Bone marrow (tissue), 2 donors: ENCODE data around the gene ANKRD13B.
A peak's percentile ranks its signal among the peaks of the same experiment; 100 is the strongest.

Experiments
- DNase-seq, 2 donors: peaks; one replicate each; lab custom pipeline; 2025; lab: John Stamatoyannopoulos, UW

ANKRD13B gene

DNA sequence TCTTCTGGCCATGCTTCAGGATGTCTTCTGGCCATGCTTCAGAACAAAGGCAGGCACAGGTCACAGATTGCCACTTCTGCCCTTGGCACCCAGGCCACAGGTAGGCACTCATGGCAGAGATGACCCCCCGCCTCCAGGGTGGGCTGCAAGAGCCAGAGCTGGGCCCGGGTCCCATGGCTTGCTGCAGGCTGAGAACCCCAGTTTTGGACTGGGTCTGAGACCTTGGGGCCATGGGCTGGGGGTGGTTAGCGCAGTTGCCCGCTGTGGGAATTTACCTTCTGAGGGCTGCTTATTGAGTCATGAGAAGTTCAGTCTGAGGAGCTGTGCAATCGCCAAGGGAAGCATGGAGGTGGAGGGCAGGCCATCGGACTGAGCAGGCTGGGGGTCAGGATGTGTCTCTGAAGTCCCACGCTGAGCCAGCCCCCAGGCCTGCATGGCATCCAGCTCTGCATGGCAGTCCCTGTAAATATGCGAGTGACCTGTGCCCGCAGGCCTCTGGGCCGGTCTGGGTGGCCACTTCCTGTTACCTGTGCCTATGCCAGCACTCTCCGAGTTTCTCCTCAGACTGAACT, 1.7 kb downstream of the ANKRD13B start:
- DNase-seq = no peak

DNA sequence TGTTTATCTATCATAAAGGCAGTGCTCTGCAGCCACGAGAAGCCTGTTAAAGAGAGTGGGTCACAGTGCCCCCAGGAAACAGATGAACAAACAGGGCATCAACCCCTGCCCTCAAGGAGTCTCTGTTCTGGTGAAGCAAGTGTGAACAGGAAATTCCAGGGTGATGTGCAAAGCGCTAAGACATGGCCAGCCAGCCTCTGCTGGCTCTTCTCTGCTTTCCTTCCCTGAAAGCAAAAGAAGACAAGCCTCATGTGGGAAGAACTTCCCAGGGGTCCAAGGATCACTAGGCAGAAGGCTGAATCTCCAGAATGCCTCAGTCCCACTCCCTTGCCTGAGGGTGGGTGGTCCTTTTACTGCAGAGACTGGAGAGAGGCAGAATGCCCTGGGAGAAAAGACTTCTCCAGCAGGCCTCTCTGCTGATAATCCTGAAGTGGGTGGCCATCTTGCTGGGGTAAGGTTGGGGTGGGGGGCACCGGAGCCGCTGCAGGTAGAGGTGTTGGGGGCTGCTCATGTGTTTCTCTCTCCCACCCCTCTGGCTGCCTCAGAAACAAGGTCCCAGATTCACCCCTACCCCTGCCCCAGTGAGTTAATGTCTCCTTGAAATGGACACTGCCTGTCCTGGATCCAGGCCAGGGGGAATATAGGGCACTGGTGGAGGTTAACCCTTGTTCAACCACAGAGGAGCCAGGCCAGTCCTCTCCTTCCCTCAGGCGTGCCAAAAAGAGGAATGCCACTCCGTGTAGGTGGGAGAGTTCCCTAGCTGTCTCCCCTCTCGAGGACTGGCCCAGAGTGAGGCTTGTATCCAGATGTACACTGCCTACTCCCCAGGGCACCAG, 2.4 kb downstream of the ANKRD13B start:
- no peak for DNase-seq

DNA sequence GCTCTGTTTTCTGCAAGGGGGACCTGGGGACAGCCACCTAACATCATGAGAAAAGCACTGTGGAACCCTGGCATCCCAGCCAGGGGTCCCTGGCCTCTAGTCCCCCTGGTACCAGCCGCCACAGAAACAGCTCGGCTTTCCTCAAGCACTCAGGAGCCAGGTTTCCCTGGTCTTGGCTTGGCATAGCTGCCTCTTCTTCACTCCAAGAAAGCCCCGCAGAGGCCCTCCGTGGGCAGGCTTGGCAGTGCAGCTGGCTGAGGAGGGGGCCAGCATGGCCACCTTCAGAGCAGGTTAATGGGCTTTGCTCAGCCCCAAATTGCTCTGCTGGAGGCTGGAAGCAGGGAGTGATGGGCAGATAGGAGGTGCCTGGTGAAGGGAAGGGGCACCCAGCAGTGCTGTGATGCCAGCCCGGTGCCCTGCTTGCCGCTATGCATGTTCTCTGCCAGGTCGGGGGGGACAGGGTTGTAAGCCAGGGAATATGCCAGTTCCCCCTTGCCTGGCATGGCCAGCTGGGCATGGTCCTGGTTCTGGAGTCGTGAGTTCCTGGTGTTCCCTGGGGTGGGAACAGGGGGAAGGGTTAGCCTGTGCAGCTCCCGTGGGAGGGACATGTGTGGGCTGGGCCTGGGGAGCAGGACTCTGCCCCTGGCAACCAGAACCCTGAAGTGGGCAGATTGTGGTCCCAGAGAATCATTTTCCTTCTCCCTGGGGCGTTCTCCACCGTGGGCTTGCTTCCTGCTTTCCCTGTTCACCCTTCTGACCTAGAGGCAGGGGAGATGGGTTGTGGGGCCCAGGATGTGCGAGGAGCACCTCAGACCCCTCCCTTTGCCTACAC, 3.2 kb downstream of the ANKRD13B start:
- no peak for DNase-seq

DNA sequence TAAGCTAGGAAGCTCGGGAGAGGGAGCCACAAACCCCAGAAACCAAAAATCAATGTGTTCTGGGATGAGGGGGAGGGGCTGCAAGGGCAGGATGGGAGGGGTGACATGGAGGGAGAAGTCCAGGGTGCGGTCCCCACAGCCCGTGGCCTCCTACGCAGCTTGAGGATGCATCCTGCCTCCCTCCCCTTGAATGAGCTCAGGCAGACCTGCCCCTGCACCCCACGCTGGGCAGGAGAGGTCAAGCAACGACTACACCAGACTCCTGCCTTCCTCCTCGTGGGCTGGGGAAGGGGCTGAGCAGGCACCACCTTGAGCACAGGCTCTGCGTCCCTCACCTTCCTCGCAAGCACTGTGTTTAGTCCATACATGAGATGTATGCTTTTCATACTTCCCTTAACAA, 3.9 kb downstream of the ANKRD13B start:
- no peak for DNase-seq

DNA sequence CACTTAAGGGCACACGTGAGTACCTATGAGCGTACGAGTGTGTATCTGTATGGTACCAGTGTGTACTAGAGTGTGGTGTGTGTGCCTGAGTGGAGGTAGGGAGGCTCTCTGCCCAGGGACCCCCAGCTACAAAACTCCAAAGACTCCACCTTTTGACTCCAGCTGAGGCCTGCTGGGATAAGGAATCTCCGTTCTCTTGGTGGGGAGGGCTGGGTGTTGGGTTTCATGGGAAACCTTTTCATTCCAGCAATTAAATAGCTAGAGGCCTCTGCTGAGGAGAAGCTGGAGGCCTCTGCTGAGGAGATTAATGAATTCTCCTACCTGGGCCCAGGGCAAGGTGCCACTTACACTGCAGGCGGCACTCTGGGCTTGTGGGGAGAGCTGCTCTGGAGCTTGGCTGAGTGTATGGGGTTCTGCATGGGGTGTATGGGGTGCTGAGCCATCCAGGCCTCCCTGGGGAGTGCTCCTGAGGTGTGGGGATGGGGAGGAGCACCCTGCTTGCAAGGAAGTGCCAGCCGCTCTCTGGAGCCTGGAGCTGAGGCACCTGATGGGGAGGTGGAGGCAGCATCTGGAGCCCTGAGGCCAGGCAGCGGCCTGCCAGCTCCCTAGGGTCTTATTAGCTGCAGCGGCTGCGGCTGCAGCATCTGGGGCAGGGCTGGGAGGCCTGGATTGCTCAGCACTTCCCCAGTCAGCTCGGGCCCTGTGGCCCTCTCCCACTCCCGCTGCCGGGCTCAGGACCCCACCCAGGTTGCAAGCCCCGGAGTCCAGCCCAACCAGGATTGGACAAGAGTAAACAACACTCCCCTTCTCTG, 4.6 kb downstream of the ANKRD13B start:
- no peak for DNase-seq

DNA sequence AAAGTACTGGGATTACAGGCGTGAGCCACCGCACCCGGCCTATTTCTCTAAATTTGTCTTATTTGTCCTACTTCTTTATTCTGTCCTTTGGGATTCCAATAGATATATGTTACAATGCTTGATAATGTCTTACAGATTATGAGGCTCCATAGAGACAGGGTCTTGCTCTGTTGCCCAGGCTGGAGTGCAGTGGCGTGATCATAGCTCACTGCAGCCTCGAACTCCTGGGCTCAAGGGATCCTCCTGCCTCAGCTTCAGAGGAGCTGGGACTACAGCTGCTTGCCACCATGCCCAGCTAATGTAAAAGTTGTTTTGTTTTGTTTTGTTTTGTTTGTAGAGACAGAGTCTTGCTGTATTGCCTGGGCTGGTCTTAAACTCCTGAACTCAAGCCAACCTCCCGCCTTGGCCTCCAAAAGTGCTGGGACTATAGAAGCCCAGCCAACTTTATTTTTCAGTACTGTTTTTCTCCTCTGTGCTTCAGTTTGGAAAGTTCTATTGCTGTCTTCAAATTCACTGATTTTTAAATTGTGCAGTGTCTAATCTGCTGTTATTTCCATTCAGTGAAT, 10.3 kb downstream of the ANKRD13B start:
- DNase-seq = no peak

DNA sequence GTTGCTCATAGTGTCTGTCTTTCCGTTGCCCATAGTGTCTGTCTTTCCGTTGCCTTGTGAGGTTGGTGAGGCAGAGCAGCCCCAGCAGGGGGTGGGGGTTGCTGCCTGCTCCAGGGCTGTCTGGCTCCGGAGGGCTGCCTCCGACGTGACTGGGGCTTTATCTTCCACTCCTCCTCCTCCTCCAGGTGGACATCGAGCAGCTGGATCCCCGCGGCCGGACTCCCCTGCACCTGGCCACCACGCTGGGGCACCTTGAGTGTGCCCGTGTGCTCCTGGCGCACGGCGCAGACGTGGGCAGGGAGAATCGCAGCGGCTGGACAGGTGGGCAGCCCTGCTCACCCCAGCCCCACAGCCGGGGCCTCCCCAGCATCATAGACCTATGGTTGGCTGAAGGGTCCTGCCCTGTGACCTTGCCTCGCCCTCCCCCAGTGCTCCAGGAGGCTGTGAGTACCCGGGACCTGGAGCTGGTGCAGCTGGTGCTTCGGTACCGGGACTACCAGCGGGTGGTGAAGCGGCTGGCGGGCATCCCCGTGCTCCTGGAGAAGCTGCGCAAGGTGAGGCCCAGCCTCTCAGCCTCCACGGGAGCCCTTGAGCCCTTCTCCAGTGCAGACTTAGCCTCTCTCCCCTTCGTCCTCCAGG, 14.7 kb downstream of the ANKRD13B start:
- no peak for DNase-seq

DNA sequence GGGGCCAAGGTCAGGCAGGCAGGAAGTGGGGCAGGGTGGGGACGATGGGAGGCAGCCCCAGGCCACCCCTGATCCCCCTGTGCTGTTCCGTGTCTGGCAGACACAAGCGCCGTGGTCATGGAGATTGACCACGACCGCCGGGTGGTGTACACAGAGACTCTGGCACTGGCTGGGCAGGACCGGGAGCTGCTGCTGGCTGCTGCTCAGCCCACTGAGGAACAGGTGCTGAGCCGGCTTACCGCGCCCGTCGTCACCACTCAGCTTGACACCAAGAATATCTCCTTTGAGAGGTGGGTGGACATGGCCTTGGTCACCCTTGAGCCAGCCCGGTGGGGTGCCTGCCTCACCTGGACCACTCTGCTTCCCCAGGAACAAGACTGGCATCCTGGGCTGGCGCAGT, 16.1 kb downstream of the ANKRD13B start:
- DNase-seq = no peak

DNA sequence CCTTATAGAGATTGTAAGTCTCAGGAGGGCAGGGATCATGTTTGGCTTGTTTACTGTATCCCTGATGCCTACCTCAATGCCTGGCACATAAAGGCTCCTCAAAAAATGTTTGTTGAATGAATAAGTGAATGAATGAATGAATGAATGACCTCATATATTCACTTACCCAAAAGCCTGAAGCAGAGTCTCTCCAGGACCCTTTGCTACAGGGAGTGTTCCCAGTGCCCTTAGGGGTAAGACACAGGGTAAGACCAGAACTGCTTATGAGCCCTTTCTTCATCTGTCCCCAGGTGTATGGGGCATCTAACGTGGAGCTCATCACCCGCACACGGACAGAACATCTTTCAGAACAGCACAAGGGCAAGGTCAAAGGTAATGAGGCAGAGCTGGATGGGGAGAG, 17.5 kb downstream of the ANKRD13B start:
- DNase-seq = no peak

DNA sequence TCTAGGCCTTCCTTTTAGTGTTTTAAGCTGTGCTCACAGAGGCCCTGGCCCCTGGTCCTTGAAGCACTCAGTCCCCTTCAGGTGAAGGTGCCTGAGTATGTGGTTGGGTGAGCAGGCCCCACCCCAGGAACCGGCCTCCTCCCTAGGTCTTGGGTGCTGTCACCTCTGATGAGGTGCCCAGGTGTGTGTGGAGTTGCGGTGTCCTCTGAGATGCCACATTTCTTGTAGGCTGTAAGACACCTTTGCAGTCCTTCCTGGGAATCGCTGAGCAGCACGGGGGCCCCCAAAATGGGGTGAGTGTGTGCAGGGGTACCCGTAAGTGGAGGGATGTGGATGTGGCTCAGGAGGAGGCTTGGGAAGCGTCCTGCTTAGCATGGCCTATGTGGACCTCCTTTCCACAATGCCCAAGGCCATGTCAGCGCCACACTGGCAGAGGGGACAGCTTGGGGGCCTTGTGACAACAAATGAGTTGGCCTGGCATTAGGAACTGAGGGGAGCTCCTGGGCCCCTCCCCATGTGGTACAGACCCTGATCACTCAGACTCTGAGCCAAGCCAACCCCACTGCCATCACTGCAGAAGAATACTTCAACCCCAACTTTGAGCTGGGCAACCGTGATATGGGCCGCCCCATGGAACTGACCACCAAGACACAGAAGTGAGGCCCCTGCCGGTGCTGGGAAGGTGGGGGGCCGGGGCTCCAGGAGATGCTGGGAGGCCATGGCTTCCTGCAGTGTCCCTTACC, 18.6 kb downstream of the ANKRD13B start:
- DNase-seq = no peak

DNA sequence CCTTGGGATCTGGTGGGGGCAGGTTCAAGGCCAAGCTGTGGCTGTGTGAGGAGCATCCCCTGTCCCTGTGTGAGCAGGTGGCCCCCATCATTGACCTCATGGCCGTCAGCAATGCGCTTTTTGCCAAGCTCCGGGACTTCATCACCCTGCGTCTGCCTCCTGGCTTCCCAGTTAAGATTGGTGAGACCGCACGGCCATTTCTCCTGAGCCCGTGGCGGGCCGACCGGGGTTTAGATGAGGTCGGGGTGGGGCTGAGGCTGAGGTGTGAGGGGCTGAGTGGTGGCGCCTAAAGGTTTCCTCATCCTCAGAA, 19.1 kb downstream of the ANKRD13B start:
- no peak for DNase-seq

DNA sequence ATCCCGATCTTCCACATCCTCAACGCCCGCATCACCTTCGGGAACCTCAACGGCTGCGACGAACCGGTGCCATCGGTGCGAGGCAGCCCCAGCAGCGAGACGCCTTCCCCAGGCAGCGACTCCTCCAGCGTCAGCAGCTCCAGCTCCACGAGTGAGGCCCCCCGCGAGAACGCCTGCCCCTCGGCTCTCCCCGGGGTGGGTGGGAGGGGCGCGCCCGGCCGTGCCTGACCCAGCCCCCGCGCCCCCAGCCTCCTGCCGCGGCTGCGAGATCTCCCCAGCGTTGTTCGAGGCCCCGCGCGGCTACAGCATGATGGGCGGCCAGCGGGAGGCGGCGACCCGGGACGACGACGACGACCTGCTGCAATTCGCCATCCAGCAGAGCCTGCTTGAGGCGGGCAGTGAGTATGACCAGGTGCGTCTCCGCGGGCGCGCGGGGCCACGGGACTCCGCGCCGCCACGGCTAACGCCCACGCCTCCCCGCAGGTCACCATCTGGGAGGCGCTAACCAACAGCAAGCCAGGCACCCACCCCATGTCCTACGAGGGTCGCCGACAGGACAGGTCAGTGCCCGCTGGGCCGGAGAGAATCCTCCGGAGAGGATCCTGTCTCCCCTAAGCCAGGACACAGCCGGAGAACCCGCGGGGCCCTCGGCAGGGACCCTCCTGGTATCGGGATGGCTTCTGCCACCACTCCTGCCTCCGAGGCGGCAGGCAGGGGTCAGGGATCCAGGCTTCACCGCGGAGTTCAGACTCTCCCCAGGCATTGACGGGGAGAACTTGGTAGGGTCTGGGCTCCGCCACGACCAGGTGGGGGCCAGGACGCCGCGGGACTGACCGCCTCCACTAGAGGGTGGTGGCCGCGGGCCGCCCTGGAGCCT, 19.7 kb downstream of the ANKRD13B start:
- no peak for DNase-seq

DNA sequence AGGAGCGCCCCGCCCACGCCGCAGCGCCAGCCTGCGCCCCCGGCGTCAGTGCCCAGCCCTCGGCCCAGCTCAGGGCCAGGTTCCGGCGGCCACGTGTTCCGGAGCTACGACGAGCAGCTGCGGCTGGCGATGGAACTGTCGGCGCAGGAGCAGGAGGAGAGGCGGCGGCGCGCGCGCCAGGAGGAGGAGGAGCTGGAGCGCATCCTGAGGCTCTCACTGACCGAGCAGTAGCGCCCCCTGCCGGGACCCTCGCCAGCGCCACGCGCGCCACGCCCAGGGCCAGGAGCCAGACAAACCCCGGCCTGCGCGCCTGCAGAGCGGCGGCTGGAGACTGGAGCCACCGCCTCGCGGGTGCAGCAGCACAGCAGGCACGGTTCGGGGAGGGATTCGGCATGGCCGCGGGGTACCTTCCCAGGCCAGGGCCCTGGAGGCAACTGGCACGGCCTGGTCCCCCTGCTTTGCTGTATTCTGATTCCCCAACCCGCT, 20.5 kb downstream of the ANKRD13B start:
- peak; percentile 86 to 89 for DNase-seq

DNA sequence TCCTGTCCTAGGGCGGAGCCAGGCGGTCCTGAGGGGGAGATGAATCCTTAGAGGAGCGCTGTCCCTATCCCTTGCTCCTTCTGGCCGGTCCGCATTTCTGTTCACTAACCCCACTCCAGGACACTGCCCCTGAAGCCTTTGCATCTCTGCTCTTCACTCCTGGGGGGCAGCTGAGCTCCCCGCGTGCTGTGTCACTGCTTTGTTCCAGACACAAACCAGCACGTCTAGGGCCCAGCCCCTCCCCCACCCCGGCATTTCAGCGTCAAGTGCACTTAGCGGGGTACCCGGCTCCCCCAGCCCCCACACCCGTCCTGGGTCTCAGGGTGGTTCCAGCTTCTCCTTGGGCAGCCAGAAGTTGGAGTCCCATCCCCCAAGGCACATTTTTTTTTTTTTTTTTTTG, 20.9 kb downstream of the ANKRD13B start:
- DNase-seq = no peak

DNA sequence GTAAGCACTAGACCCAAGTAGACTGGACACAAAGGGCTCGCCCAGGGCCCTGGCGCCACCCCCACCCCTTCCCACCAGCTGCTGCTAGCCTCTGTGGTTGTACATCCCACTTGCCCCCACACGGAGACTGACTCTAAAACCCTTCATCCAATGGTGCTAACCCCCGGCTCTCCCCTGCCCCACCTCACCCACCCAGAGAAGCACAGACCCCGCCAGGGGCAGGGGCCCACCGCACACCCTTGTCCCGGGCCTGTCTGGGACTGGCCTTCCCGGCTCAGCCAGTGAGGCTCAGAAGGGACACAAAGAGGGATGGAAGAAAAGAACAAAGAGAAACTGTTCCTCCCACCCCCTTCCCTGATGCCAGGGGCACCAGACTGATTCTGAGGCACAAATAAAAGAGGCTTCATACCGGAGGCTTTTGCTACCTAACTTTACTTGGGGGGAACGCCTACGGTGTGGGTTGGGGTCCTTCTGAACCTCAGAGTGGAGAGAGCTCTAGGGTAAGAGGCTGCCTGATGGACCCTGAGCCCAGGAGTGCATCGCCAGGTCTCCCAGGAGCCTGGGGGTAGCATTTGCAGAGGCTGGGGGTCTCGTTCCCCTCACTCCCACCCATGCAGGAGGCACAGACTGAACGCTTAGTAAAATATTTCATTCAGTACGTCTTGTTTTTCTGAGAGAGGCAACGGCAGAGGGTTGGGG, 21.6 kb downstream of the ANKRD13B start:
- no peak for DNase-seq

DNA sequence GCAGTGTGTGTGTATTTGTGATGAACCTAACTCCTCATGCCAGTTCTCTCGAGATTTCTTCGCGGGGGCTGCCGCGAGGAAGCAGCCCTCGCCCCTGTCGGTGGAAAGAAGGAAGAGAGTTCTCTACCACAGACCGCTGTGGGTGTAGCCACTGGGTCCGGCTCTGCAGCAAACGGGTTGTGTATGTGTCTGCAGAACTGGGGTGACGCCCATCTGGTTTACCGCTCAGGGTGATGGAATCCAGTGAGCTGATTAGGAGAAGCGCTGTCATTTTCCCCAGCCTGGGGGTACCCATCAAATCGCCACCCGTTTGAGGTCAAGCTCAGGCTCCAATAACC, 22.1 kb downstream of the ANKRD13B start:
- DNase-seq = peak in 1 of 2 donors; percentile 28

DNA sequence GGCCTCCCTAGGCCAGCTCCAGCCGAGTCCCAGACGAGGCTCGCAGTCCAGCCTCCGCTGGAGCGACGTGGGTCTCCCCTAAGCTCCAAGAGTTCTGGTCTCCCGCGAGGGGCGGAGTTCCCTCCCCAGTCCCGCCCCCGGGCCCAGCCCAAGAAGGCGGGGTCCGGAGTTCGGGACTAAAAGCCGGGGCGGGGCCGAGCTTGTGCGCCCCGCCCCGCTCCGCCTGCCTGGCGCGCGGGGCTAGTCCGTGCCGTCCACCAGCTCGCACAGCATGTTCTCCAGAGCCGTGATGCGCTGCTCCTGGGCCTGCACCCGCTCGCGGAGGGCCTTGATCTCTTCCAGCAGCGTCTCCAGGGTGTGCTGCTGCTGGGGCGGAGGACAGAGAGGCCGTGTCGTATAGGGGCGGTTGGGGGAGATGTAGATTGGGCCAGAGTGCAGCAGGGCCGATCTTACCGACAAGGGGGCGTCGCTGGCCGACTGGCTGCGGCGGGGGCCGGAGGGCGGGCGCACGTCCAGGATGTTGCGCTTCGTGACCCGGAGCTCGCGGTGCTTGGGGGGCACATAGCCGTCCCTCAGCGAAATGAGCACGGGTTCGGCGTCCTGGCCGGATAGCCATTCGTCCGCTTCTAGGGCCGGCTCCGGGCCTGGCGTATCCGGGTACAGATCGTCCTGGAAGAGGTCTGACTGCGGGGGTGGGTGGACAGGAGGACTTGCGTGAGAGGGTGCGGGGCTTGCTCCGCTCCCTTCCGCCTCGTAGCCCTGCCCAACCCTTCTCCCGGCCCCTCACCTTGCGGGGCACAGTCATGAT, 22.8 kb downstream of the ANKRD13B start:
- DNase-seq = peak; percentile 62 to 74
